ENCODE data around the gene PGBD5. TPM values are rescaled to one million over a fixed set of nuclear protein-coding genes. Genes with fewer than 3 reads are reported as not detected.
"Not testable (repeated sequence)": the region's sequence is repeated elsewhere in the genome, so short reads cannot be mapped to it uniquely, and the experiment has no call there.

Gene PGBD5
- polyA plus RNA-seq, 1 donor from 2014 or later = not detected

GRCh38 chr1:230435108-230435507 is 9.0 kb upstream of the PGBD5 start:
- Mint-ChIP-seq H3K27ac (no peak overlapping the region), H3K36me3 (no peaks in the 10 kb centered on the region), H3K27me3 (peaks cover 2% of the 10 kb centered on the region), H3K4me1 (no peaks in the 10 kb centered on the region), H3K4me3 (no peak overlapping the region), H3K9me3 (peaks cover 3 to 5% (median 3%) of the 10 kb centered on the region in 3 donors)

- Mint-ChIP-seq H3K27ac (no peak overlapping the region), H3K9me3 (peaks cover 3 to 6% (median 4%) of the 10 kb centered on the region in 3 donors), H3K4me1 (peaks cover 3 to 6% (median 5%) of the 10 kb centered on the region in 3 donors), H3K4me3 (no peak overlapping the region), H3K27me3 (peaks cover 16% of the 10 kb centered on the region), H3K36me3 (no peaks in the 10 kb centered on the region)
Measured at GRCh38 chr1:230431527-230431926, 5.4 kb upstream of the PGBD5 start.

- Mint-ChIP-seq H3K27ac (no peak overlapping the region), H3K4me3 (no peak overlapping the region), H3K27me3 (peaks cover 16% of the 10 kb centered on the region), H3K9me3 (peaks cover 3 to 6% (median 4%) of the 10 kb centered on the region in 3 donors), H3K4me1 (peaks cover 3 to 6% (median 5%) of the 10 kb centered on the region in 3 donors), H3K36me3 (no peaks in the 10 kb centered on the region)
Measured at GRCh38 chr1:230430499-230430898, 4.4 kb upstream of the PGBD5 start.

GRCh38 chr1:230429067-230429735 is 3.1 kb upstream of the PGBD5 start:
- no peak overlapping the region for H3K27ac Mint-ChIP-seq
- peaks cover 25% of the 10 kb centered on the region for H3K27me3 Mint-ChIP-seq
- peaks cover 3 to 8% (median 6%) of the 10 kb centered on the region in 3 donors for H3K4me1 Mint-ChIP-seq
- H3K36me3 Mint-ChIP-seq = no peaks in the 10 kb centered on the region
- H3K4me3 Mint-ChIP-seq = no peak overlapping the region
- peaks cover 3 to 6% (median 4%) of the 10 kb centered on the region in 3 donors for H3K9me3 Mint-ChIP-seq

GRCh38 chr1:230427981-230428380 is 1.8 kb upstream of the PGBD5 start:
- peaks cover 38% of the 10 kb centered on the region for H3K27me3 Mint-ChIP-seq
- H3K27ac Mint-ChIP-seq = no peak overlapping the region
- peaks cover 3 to 6% (median 4%) of the 10 kb centered on the region in 3 donors for H3K9me3 Mint-ChIP-seq
- peak overlapping the region in 1 of 4 donors; percentile 68 for H3K4me3 Mint-ChIP-seq
- H3K36me3 Mint-ChIP-seq = no peaks in the 10 kb centered on the region
- H3K4me1 Mint-ChIP-seq = peaks cover 3 to 8% (median 6%) of the 10 kb centered on the region in 3 donors

- Mint-ChIP-seq H3K4me1 (peaks cover 3 to 8% (median 6%) of the 10 kb centered on the region in 3 donors), H3K27me3 (peaks cover 43% of the 10 kb centered on the region), H3K36me3 (no peaks in the 10 kb centered on the region), H3K27ac (peak overlapping the region in 1 of 3 donors; percentile 84), H3K4me3 (peak overlapping the region; percentile 58 to 79 (median 74)), H3K9me3 (peaks cover 3 to 6% (median 4%) of the 10 kb centered on the region in 3 donors)
Measured at GRCh38 chr1:230427094-230427876, 1.2 kb upstream of the PGBD5 start.

GRCh38 chr1:230425252-230426091 is 660 bp downstream of the PGBD5 start:
- Mint-ChIP-seq H3K9me3 (peaks cover 3 to 6% (median 5%) of the 10 kb centered on the region in 3 donors), H3K4me3 (peak overlapping the region; percentile 52 to 72 (median 67)), H3K27me3 (peaks cover 48% of the 10 kb centered on the region), H3K27ac (peak overlapping the region in 1 of 3 donors; percentile 78), H3K4me1 (peaks cover 3 to 8% (median 6%) of the 10 kb centered on the region in 3 donors), H3K36me3 (no peaks in the 10 kb centered on the region)

- H3K27ac Mint-ChIP-seq = peak overlapping the region in 2 of 3 donors; percentile 65 to 78
- H3K36me3 Mint-ChIP-seq = no peaks in the 10 kb centered on the region
- H3K9me3 Mint-ChIP-seq = peaks cover 3 to 11% (median 9%) of the 10 kb centered on the region in 3 donors
- peak overlapping the region; percentile 52 to 70 (median 60) for H3K4me3 Mint-ChIP-seq
- H3K4me1 Mint-ChIP-seq = peaks cover 3 to 8% (median 6%) of the 10 kb centered on the region in 3 donors
- H3K27me3 Mint-ChIP-seq = peaks cover 47% of the 10 kb centered on the region
Measured at GRCh38 chr1:230424391-230425251, 1.5 kb downstream of the PGBD5 start.

- Mint-ChIP-seq H3K27me3 (peaks cover 46% of the 10 kb centered on the region), H3K4me1 (peaks cover 3 to 8% (median 6%) of the 10 kb centered on the region in 3 donors), H3K4me3 (peak overlapping the region in 3 of 4 donors; percentile 52 to 61 (median 56)), H3K9me3 (peaks cover 3 to 11% (median 10%) of the 10 kb centered on the region in 3 donors), H3K36me3 (no peaks in the 10 kb centered on the region), H3K27ac (peak overlapping the region in 1 of 3 donors; percentile 65)
Measured at GRCh38 chr1:230423951-230424350, 2.2 kb downstream of the PGBD5 start.

GRCh38 chr1:230423261-230423660 is 2.9 kb downstream of the PGBD5 start:
- Mint-ChIP-seq H3K4me3 (peak overlapping the region in 1 of 4 donors; percentile 56), H3K9me3 (peaks cover 3 to 11% (median 10%) of the 10 kb centered on the region in 3 donors), H3K36me3 (no peaks in the 10 kb centered on the region), H3K27ac (no peak overlapping the region), H3K4me1 (peaks cover 3 to 8% (median 6%) of the 10 kb centered on the region in 3 donors), H3K27me3 (peaks cover 46% of the 10 kb centered on the region)

- H3K4me3 Mint-ChIP-seq = peak overlapping the region in 1 of 4 donors; percentile 2
- peaks cover 3 to 8% (median 6%) of the 10 kb centered on the region in 3 donors for H3K4me1 Mint-ChIP-seq
- H3K9me3 Mint-ChIP-seq = peaks cover 3 to 11% (median 8%) of the 10 kb centered on the region in 3 donors
- H3K27ac Mint-ChIP-seq = no peak overlapping the region
- no peaks in the 10 kb centered on the region for H3K36me3 Mint-ChIP-seq
- H3K27me3 Mint-ChIP-seq = peaks cover 45% of the 10 kb centered on the region
Measured at GRCh38 chr1:230422221-230422981, 3.7 kb downstream of the PGBD5 start.

GRCh38 chr1:230421481-230421880 is 4.7 kb downstream of the PGBD5 start:
- peaks cover 0 to 7% (median 6%) of the 10 kb centered on the region in 3 donors for H3K9me3 Mint-ChIP-seq
- H3K4me3 Mint-ChIP-seq = no peak overlapping the region
- H3K27ac Mint-ChIP-seq = no peak overlapping the region
- peaks cover 0 to 3% (median 0%) of the 10 kb centered on the region in 3 donors for H3K4me1 Mint-ChIP-seq
- H3K36me3 Mint-ChIP-seq = no peaks in the 10 kb centered on the region
- peaks cover 43% of the 10 kb centered on the region for H3K27me3 Mint-ChIP-seq

GRCh38 chr1:230420372-230420771 is 5.8 kb downstream of the PGBD5 start:
- H3K27ac Mint-ChIP-seq, H3K4me3 Mint-ChIP-seq: not testable (repeated sequence)
- H3K27me3 Mint-ChIP-seq = peaks cover 47% of the 10 kb centered on the region

More at GRCh38 chr1:230420372-230420771, 5.8 kb downstream of the PGBD5 start:
- H3K4me1 Mint-ChIP-seq, H3K36me3 Mint-ChIP-seq, H3K9me3 Mint-ChIP-seq: not testable (repeated sequence)

All from IgD-negative memory B cell (primary cell).